Measurements from ENCODE around the gene SPATA46. TPM values are rescaled to one million over a fixed set of nuclear protein-coding genes. Genes with fewer than 3 reads are reported as not detected.

Gene SPATA46
- total and polyA plus RNA-seq, 9 of the 15 experiments (the other 6 are each of a cell fraction or from before 2014, with no cell fraction given) = 0.04 to 0.11 TPM; not detected in 7

GRCh38 chr1:162335126-162335525 is 41.5 kb downstream of the SPATA46 start:
- WGBS (ENCODE audit: insufficient coverage, low coverage, missing lambda C conversion rate) = 20% methylated on average over 5 of the region's 5 CpGs
- no TSS peak for BruUV-seq (replicated peaks)
- intact Hi-C loops (cut with micrococcal nuclease) = no loop called here
- Histone ChIP-seq H3K9ac (ENCODE audit: insufficient read depth in 1 of 2, low read depth in 2 of 2, low read length in 2 of 2) (no peak overlapping the region), H3K4me2 (ENCODE audit: insufficient read depth, low read length) (no peak overlapping the region), H3K9me1 (ENCODE audit: control insufficient read depth, insufficient read depth, low read length) (no peaks in the 10 kb centered on the region), H3K9me3 (replicated peaks; ENCODE audit: control insufficient read depth, insufficient read depth, low read depth, low read length) (no peaks in the 10 kb centered on the region), H2AFZ (ENCODE audit: low read depth, low read length) (no peak overlapping the region), H3K36me3 (ENCODE audit: control insufficient read depth, insufficient read depth, low read length) (no peaks in the 10 kb centered on the region), H4K20me1 (replicated peaks; ENCODE audit: control insufficient read depth, insufficient read depth, low read length) (no peaks in the 10 kb centered on the region), H3K79me2 (ENCODE audit: control insufficient read depth, insufficient read depth, low read length) (no peaks in the 10 kb centered on the region), H3K27ac (ENCODE audit: extremely low read depth, low read depth, low read length) (no peak overlapping the region), H3K4me1 (replicated peaks in 1 of 2; ENCODE audit: control insufficient read depth in 2 of 2, insufficient read depth in 2 of 2, low read length in 2 of 2) (no peaks in the 10 kb centered on the region), H3K27me3 (ENCODE audit: control insufficient read depth in 2 of 2, insufficient read depth in 2 of 2, low read length in 2 of 2) (peaks cover 0 to 5% of the 10 kb centered on the region in 2 experiments; a peak in 1 of 5 replicates), H3K4me3 (no peak overlapping the region)
- no peak for ATAC-seq
- ChIA-PET POLR2A (interaction anchor here (0.8 kb wide), 1 partner anchor 80 kb away, joined by 3 read pairs; no protein-coding TSS in a partner anchor), CTCF (ENCODE audit: low intra/inter-chr PET ratio) (no interaction called here)
- no peak for DNase-seq (ENCODE audit: extremely low read depth in 1 of 4, low spot score in 3 of 4)
- in situ Hi-C loops (cut with MboI) = no loop called here
- FAIRE-seq = no peak
- TF ChIP-seq ZNF165 (CRISPR knock-in tag; IDR thresholded peaks at IDR 0.05; ENCODE audit: borderline replicate concordance) (no peak), CTBP1 (IDR thresholded peaks at IDR 0.05; ENCODE audit: borderline replicate concordance) (no peak), SPI1 (IDR thresholded peaks at IDR 0.05; ENCODE audit: borderline replicate concordance, low read depth, low read length) (peak; percentile 55; the same call in 1 of the 2 replicates)

DNA sequence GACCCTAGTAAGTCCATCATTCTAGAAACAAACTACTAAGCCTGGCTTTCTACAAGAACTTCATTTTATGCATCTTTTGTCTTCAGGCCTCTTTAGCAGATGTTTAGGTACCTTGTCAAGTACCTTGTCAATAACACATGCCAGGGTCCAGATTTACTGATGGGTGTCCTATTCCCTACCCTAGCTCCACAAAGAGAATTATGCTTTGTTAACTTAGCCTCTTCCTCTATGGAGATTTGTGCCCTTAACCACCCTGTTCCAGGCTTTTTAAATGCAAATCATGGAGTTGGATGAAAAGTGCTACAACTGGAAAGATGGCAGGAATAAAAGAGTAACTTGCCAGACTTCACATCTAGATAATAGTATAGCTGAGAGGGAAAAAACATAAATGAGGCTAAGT is 42.7 kb downstream of the SPATA46 start:
- DNase-seq (ENCODE audit: extremely low read depth in 1 of 4, low spot score in 3 of 4) = no peak
- Histone ChIP-seq H3K79me2 (ENCODE audit: control insufficient read depth, insufficient read depth, low read length) (no peaks in the 10 kb centered on the region), H3K9me1 (ENCODE audit: control insufficient read depth, insufficient read depth, low read length) (no peaks in the 10 kb centered on the region), H4K20me1 (replicated peaks; ENCODE audit: control insufficient read depth, insufficient read depth, low read length) (no peaks in the 10 kb centered on the region), H3K4me3 (no peak overlapping the region), H2AFZ (ENCODE audit: low read depth, low read length) (no peak overlapping the region), H3K4me2 (ENCODE audit: insufficient read depth, low read length) (no peak overlapping the region), H3K9me3 (replicated peaks; ENCODE audit: control insufficient read depth, insufficient read depth, low read depth, low read length) (no peaks in the 10 kb centered on the region), H3K27ac (ENCODE audit: extremely low read depth, low read depth, low read length) (no peak overlapping the region), H3K9ac (ENCODE audit: insufficient read depth in 1 of 2, low read depth in 2 of 2, low read length in 2 of 2) (no peak overlapping the region), H3K36me3 (ENCODE audit: control insufficient read depth, insufficient read depth, low read length) (no peaks in the 10 kb centered on the region), H3K27me3 (ENCODE audit: control insufficient read depth in 2 of 2, insufficient read depth in 2 of 2, low read length in 2 of 2) (peaks cover 0 to 5% of the 10 kb centered on the region in 2 experiments; a peak in 1 of 5 replicates), H3K4me1 (replicated peaks in 1 of 2; ENCODE audit: control insufficient read depth in 2 of 2, insufficient read depth in 2 of 2, low read length in 2 of 2) (no peaks in the 10 kb centered on the region)
- POLR2A ChIA-PET = no interaction called here
- intact Hi-C loops (cut with micrococcal nuclease) = no loop called here
- CTCF ChIA-PET (ENCODE audit: low intra/inter-chr PET ratio) = no interaction called here
- BruUV-seq (replicated peaks) = no TSS peak
- in situ Hi-C loops (cut with MboI) = no loop called here
- FAIRE-seq = no peak
- ATAC-seq = no peak
- no peak for TF ChIP-seq KDM2B (CRISPR knock-in tag; IDR thresholded peaks at IDR 0.05)
- TF ChIP-seq CHCHD3 (CRISPR knock-in tag; IDR thresholded peaks at IDR 0.05) = no peak
- no peak for TF ChIP-seq CTCFL (IDR thresholded peaks at IDR 0.05; ENCODE audit: borderline replicate concordance, insufficient read depth, low read depth, low read length, poor library complexity, severe bottlenecking)
- TF ChIP-seq HMGXB4 (CRISPR knock-in tag; IDR thresholded peaks at IDR 0.05) = no peak
- TF ChIP-seq NR2C1 (IDR thresholded peaks at IDR 0.05) = no peak
- no peak for TF ChIP-seq NR2C1 (tag; IDR thresholded peaks at IDR 0.05)
- TF ChIP-seq ZNF143 (CRISPR knock-in tag; IDR thresholded peaks at IDR 0.05) = no peak
- TF ChIP-seq, protein P1, sequence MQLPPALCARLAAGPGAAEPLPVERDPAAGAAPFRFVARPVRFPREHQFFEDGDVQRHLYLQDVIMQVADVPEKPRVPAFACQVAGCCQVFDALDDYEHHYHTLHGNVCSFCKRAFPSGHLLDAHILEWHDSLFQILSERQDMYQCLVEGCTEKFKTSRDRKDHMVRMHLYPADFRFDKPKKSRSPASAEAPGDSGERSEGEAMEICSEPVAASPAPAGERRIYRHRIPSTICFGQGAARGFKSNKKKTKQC (CRISPR knock-in tag; IDR thresholded peaks at IDR 0.05) = no peak
- no peak for TF ChIP-seq ARID1B (IDR thresholded peaks at IDR 0.05)
